HG02763 (cell line): Measurements from ENCODE around the gene HRH3.

Experiments
- ATAC-seq: cut with Tn5 transposase; IDR thresholded peaks from one replicate; pipeline ENCODE4 v1.9.1; 2021; ENCODE audit warnings: mild to moderate bottlenecking, moderate library complexity; ENCODE audit not compliant: unreplicated experiment

HRH3 gene

GRCh38 chr20:62230696-62231095, 10.6 kb upstream of the HRH3 start:
- no peak for ATAC-seq

DNA sequence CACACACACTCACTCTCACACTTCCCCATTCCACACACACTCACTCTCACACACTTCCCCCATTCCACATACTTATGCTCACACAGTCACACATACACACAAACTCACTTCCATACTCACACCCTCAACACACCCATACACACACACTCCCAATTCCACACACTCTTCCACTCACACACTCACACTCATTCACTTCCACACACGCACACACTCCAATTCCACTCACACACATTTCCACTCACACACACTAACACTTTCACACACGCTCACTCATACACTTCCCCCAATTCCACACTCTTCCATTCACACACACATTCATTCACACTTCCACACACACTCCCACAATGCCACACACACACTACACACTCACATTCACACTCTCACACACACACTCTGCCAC, 10.2 kb upstream of the HRH3 start:
- ATAC-seq = no peak

- ATAC-seq = no peak
These were observed 9.6 kb upstream of the HRH3 start for GRCh38 chr20:62229667-62230066.

GRCh38 chr20:62228982-62229545, 9.0 kb upstream of the HRH3 start:
- ATAC-seq = no peak

- ATAC-seq = no peak
These were observed 8.2 kb upstream of the HRH3 start for GRCh38 chr20:62227977-62228958.

DNA sequence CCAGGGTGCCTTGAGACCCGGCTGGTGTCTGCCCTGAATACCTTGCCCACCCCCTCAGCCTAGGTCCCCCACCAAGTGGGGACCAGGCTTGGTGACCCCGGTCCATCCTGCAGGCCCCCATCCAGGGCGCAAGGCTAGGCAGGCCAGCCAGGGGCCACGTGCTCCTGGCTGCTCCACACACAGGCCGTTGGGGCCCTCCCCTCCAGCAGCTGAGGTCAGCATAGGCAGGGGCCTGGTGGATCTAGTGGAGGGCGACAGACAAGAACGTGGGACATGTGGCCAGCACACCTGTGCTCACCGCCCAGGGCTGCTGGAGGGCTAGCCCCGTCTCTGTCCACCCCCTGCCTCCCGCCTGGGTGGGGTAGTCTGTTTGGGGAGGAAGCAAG, 7.5 kb upstream of the HRH3 start:
- ATAC-seq = no peak

DNA sequence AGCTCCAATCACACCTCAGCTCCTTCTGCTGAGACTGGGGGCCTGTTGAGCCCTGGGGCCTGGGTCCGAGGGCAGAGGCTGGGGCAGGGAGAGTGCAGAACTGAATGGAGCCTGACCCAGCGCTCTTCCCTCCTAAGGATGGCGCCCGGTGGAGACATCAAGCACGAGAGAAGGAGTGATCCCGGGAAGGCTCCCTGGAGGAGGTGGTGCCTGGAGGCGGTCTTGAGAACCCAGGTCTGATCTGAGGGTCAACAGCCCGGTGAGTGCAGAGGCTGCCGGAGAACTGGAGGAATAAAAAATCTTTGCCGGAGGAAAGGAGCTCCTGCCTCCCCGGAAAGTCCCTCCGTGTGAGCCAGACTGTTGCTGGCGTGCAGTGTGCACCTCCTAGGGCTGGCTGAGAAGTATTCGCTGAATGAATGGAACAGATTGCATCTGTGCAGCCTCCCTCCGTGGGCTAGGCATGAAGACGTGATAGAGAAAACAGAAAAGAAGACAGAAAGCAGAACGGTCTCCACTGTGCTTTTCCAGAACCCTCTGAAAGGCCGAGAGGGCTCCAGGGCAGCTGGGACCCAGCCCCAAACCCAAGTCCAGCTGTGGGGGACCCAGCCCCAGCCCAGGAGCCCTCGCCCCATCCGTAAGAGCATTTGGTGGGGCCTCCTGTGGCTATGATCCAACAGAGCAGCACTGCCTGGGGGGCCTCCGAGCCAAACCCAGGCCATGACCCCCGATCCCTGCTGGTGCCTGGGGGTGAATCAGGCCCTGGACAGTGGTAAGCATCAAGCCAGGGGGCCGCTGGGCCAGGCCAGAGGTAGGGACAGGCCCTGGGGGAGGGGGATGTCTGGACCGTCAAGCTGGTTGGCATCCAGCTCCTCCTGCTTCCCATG, 6.9 kb upstream of the HRH3 start:
- ATAC-seq = no peak

- no peak for ATAC-seq
These were observed 6.0 kb upstream of the HRH3 start for GRCh38 chr20:62225820-62226635.

DNA sequence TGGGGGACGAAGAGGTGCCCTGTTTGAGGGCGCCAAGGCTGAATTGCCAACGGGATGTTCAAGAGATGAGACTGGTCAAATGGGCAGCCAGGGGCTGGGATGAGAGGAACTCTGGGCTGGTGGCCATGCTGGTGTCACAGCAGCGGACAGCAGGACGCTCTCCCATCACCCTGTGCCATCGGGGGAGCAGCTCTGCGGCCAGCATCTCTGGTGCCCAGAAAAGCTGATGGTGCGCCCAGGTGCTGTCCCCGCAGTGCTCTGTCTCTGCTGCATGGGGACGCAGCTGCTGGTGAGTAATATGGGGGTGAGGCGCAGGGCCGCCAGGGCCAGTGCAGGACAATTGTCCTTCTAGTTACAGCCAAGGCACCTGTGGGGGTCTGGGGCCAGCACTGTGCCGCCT, 4.9 kb upstream of the HRH3 start:
- no peak for ATAC-seq

- ATAC-seq = no peak
These were observed 4.2 kb upstream of the HRH3 start for GRCh38 chr20:62224113-62224855.

- no peak for ATAC-seq
These were observed 3.5 kb upstream of the HRH3 start for GRCh38 chr20:62223571-62223970.

DNA sequence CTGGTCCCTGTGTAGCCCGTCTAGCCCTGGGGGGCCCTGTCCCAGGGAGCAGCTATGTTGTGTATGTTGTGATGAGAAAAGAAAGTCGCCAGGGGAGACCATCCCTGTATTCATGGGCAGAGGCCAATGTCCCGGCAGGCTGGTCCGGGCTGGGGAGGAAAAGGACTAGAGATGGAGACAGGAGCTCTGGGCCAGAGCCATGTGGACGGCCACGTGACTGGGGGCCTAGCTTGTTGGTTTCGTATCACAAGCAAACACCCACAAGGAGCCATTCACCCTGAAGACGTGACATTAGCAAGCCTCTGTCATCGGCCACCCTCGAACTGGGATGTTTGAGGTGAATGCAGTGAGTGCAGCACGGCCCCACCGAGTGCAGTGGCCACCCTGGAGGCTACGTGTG, 2.9 kb upstream of the HRH3 start:
- no peak for ATAC-seq

- no peak for ATAC-seq
These were observed 2.3 kb upstream of the HRH3 start for GRCh38 chr20:62222266-62222850.

DNA sequence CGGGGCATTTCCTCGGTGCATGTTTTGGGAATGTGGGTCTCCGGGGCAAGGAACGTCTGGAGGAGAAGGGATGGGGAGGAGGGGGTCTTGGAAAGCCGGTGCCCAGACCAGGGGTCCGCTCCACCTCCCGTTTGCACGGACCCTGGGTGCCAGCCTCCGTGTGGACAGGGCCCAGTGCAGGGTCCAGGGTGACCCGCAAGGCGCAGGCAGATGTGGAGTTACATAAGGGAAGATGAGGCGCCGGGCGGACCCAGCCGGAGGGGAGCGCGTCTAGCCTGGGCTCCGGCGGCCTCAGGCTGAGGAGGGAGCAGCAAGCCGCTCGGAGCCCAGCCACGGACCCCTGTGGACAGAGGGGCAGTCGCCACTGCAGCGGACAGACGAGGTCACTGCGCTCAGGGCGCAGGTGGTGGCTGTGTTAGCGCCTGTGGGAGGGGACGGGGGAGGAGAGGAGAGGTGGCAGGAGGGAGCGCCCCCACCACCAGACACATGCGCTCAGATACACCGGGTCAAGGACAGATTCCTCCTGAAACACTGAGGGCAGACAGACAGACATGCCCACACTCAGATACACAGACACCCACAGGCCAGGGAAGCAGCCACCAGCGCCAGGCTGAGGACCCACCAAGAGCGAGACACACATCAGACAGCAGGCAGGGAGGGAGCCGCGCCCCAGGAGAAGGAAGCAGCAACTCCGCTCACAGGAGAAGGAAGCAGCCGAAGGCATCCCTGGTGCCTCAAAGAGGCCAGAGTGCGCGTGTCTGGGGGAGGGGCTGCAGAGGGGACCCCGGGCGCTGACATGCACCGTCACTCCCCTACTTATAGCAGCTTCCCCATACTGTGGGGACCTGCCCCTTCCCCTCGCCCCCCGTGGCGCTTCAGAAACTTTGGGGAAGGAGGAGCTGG, 839 bp upstream of the HRH3 start:
- ATAC-seq = no peak

DNA sequence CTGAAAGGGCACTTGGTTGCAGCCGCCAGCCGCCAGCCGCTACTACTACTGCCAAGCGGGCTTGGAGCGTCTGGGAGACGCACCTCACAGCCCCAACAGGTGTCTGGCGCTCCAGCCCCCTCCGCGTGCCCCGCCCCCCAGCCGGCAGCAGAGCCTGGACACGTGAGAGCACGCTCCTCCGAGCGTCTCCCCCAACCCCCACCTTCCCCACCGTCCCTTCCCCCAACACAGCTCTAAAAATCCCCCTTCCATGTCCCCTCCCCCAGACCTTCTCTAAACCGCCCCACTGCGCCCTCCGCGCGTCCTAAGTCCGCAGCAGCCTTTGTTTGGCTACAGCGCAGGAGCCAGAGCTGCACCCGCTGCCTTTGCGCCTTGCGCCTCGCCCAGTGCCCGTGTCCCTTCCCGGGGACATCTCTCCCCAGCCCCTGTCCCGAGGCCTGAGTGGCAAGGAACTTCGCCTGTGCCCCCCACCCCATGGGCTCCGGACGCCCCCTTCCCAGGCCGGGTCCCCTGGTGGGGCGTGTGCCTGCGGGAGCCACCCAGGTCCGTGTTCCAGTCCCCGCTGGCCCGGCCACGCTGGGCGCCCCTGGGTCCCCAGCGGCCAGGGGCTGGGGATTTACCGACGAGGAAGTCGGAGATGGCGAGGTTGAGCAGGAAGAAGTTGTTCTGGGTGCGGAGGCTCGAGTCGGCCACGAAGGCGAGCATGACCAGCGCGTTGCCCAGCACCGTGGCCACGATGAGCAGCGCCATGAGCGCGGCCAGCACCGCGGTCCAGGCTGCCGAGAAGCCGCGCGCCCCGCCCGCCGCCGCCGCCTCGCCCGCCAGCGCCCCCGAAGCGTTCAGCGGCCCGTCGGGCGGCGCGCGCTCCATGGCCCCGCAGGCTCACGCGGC, 732 bp downstream of the HRH3 start:
- no peak for ATAC-seq

- ATAC-seq = no peak
These were observed 1.9 kb downstream of the HRH3 start for GRCh38 chr20:62217913-62218773.
